Measurements from ENCODE around the gene PANK2.

PANK2 gene

DNA sequence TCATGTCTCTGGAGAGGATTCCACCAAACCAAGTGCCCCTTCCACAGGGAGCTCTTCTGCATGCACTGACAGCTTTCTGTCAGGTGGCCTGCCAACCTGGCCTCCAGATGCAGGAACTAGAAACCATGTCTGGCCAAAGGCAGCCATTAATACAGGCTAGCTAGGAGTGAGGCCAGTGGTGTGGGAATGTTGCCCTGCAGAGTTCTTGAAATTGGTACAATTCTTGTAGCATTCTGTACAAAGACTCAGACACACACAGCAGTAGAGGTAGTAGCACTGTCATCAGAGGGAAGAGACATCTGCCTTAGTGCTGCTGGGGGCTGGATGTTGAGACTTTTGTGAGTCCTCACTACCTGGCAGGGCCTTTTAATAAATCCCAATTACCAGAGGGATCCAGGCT, 77.4 kb downstream of the PANK2 start:
- Histone ChIP-seq H2AFZ (ENCODE audit: low read length) (no peak overlapping the region), H3K4me2 (ENCODE audit: low read length) (no peak overlapping the region), H4K20me1 (ENCODE audit: insufficient read depth, low read length) (no peaks in the 10 kb centered on the region), H3K9me3 (ENCODE audit: low read length) (no peaks in the 10 kb centered on the region), H3K9me2 (ENCODE audit: low read depth, low read length) (no peaks in the 10 kb centered on the region), H3F3A (ENCODE audit: insufficient read depth, low read length) (no peaks in the 10 kb centered on the region), H3K36me3 (ENCODE audit: insufficient read depth, low read length) (no peaks in the 10 kb centered on the region), H3K27me3 (ENCODE audit: insufficient read depth, low read length) (no peaks in the 10 kb centered on the region), H3K79me2 (ENCODE audit: insufficient read depth, low read length) (no peaks in the 10 kb centered on the region), H3K4me3 (ENCODE audit: low read depth, low read length, poor library complexity, severe bottlenecking) (no peak overlapping the region), H3K4me1 (ENCODE audit: insufficient read depth, low read length, severe bottlenecking) (no peaks in the 10 kb centered on the region), H3K9ac (ENCODE audit: low read length) (no peak overlapping the region), H3K27ac (ENCODE audit: low read depth, low read length, poor library complexity, severe bottlenecking) (no peak overlapping the region)
- TF ChIP-seq, protein P1, sequence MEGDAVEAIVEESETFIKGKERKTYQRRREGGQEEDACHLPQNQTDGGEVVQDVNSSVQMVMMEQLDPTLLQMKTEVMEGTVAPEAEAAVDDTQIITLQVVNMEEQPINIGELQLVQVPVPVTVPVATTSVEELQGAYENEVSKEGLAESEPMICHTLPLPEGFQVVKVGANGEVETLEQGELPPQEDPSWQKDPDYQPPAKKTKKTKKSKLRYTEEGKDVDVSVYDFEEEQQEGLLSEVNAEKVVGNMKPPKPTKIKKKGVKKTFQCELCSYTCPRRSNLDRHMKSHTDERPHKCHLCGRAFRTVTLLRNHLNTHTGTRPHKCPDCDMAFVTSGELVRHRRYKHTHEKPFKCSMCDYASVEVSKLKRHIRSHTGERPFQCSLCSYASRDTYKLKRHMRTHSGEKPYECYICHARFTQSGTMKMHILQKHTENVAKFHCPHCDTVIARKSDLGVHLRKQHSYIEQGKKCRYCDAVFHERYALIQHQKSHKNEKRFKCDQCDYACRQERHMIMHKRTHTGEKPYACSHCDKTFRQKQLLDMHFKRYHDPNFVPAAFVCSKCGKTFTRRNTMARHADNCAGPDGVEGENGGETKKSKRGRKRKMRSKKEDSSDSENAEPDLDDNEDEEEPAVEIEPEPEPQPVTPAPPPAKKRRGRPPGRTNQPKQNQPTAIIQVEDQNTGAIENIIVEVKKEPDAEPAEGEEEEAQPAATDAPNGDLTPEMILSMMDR (IDR thresholded peaks at IDR 0.05; ENCODE audit: low read length) = no peak

DNA sequence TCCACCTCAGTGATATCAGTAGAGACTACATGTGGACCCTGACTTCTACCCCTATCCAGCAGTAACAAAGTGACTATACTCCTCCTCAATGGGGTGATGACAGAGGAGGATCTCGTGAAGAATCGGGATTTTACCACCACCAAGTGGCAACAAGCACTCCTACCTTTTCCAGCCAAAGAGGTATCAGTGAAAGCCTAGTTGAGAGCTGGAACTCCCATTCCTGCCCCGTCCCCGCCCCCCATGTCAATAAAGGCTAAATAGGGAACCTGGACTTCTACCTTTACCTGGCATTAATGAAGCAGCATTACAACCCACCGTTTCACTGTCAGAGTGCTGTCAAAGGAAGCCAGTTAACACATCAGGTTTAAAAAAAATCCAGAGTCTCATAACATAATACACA, 80.8 kb downstream of the PANK2 start:
- no peak overlapping the region for H3K4me2 ChIP-seq (ENCODE audit: low read length)
- no peaks in the 10 kb centered on the region for H3K27me3 ChIP-seq (ENCODE audit: insufficient read depth, low read length)
- H3F3A ChIP-seq (ENCODE audit: insufficient read depth, low read length) = no peaks in the 10 kb centered on the region
- H3K9me2 ChIP-seq (ENCODE audit: low read depth, low read length) = no peaks in the 10 kb centered on the region
- no peak overlapping the region for H3K27ac ChIP-seq (ENCODE audit: low read depth, low read length, poor library complexity, severe bottlenecking)
- no peaks in the 10 kb centered on the region for H4K20me1 ChIP-seq (ENCODE audit: insufficient read depth, low read length)
- H2AFZ ChIP-seq (ENCODE audit: low read length) = no peak overlapping the region
- TF ChIP-seq EZH2 (IDR thresholded peaks at IDR 0.05; ENCODE audit: borderline replicate concordance, low read length) = no peak
- TF ChIP-seq, protein P1 (IDR thresholded peaks at IDR 0.05; ENCODE audit: low read length) = peak; percentile 31; the same call in 1 of the 2 replicates
- no peaks in the 10 kb centered on the region for H3K4me1 ChIP-seq (ENCODE audit: insufficient read depth, low read length, severe bottlenecking)
- H3K9ac ChIP-seq (ENCODE audit: low read length) = no peak overlapping the region
- no peaks in the 10 kb centered on the region for H3K79me2 ChIP-seq (ENCODE audit: insufficient read depth, low read length)
- no peak overlapping the region for H3K4me3 ChIP-seq (ENCODE audit: low read depth, low read length, poor library complexity, severe bottlenecking)
- no peaks in the 10 kb centered on the region for H3K36me3 ChIP-seq (ENCODE audit: insufficient read depth, low read length)
- H3K9me3 ChIP-seq (ENCODE audit: low read length) = no peaks in the 10 kb centered on the region

DNA sequence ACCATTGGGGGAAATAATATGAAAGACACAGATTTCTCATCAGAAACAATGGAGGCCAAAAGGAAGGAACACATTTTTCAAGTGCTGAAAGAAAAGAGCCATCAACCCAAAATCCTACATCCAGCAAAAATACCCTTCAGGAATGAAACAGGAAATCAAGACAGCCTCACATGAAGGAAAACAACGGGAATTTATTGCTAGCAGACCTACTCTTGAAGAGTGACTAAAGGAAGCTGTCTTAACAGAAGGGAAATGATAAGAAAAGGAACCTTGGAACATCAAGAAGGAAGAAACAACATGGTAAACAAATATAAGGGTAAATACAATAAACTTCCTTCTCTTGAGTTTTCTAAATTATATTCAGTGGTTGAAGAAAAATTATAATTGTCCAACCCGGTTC, 82.0 kb downstream of the PANK2 start:
- Histone ChIP-seq H3K36me3 (ENCODE audit: insufficient read depth, low read length) (no peaks in the 10 kb centered on the region), H3K4me2 (ENCODE audit: low read length) (no peak overlapping the region)
- TF ChIP-seq EZH2 (IDR thresholded peaks at IDR 0.05; ENCODE audit: borderline replicate concordance, low read length) = no peak
- TF ChIP-seq, protein P1 (IDR thresholded peaks at IDR 0.05; ENCODE audit: low read length) = no peak

More for the DNA sequence above, 82.0 kb downstream of the PANK2 start:
- H3K27ac ChIP-seq (ENCODE audit: low read depth, low read length, poor library complexity, severe bottlenecking) = no peak overlapping the region
- H3K9me2 ChIP-seq (ENCODE audit: low read depth, low read length) = no peaks in the 10 kb centered on the region
- H3F3A ChIP-seq (ENCODE audit: insufficient read depth, low read length) = no peaks in the 10 kb centered on the region
- H4K20me1 ChIP-seq (ENCODE audit: insufficient read depth, low read length) = no peaks in the 10 kb centered on the region
- no peaks in the 10 kb centered on the region for H3K27me3 ChIP-seq (ENCODE audit: insufficient read depth, low read length)
- no peaks in the 10 kb centered on the region for H3K79me2 ChIP-seq (ENCODE audit: insufficient read depth, low read length)
- no peaks in the 10 kb centered on the region for H3K9me3 ChIP-seq (ENCODE audit: low read length)
- no peak overlapping the region for H3K4me3 ChIP-seq (ENCODE audit: low read depth, low read length, poor library complexity, severe bottlenecking)
- H3K9ac ChIP-seq (ENCODE audit: low read length) = no peak overlapping the region
- H3K4me1 ChIP-seq (ENCODE audit: insufficient read depth, low read length, severe bottlenecking) = no peaks in the 10 kb centered on the region
- no peak overlapping the region for H2AFZ ChIP-seq (ENCODE audit: low read length)
